Lower leg skin (tissue), 4 donors: ENCODE results near the gene TAF10. TPM values are rescaled to one million over a fixed set of nuclear protein-coding genes. Genes with fewer than 3 reads are reported as not detected.

Source experiments
- DNase-seq, 2 donors: peaks; one replicate each; pipeline ENCODE4 v3.0.0-alpha.2; 2019; ENCODE audit warnings: low spot score in 2 of 2
- H3K4me3 ChIP-seq: fragments of 200-600 bp; sonication (generic); 2 replicates; pipeline ENCODE4 v1.5.1; 2017; ENCODE audit warnings: mild to moderate bottlenecking, low read depth; ENCODE audit not compliant: poor library complexity, severe bottlenecking
- CTCF ChIP-seq, 3 donors: fragments of 450-650 bp; IDR thresholded peaks; one replicate each; pipeline ENCODE4 v1.5.1; 2016; ENCODE audit warnings: antibody characterized with exemption in 3 of 3, mild to moderate bottlenecking in 3 of 3, moderate library complexity in 2 of 3
- POLR2A ChIP-seq, 2 donors: fragments of 450-650 bp; IDR thresholded peaks; one replicate each; pipeline ENCODE4 v1.6.1; 2016 to 2017; ENCODE audit warnings: antibody characterized with exemption in 2 of 2, mild to moderate bottlenecking in 1 of 2, moderate library complexity in 1 of 2
- WGBS, 2 donors: methylation state at CpG; one replicate each; pipeline ENCODE4 v1.1.5; 2018; 5-methylcytosine and 5-hydroxymethylcytosine counted together
- intact Hi-C: fragments of 100-400 bp; cut with DNase I; formaldehyde crosslinking; loops from one replicate; pipeline ENCODE4 v1.15.0; 2023; ENCODE audit warnings: low total_unique reads
- total RNA-seq, 4 donors: library from RNA; depleted of rRNA; stranded (reverse); fragments of >200 nt; gene quantifications; one replicate each; pipeline ENCODE4 v1.1.0, GENCODE V29; 2016

The TAF10 gene
- total RNA-seq, 4 donors from 2014 or later: 41.1 to 105 (median 61.8) TPM

DNA sequence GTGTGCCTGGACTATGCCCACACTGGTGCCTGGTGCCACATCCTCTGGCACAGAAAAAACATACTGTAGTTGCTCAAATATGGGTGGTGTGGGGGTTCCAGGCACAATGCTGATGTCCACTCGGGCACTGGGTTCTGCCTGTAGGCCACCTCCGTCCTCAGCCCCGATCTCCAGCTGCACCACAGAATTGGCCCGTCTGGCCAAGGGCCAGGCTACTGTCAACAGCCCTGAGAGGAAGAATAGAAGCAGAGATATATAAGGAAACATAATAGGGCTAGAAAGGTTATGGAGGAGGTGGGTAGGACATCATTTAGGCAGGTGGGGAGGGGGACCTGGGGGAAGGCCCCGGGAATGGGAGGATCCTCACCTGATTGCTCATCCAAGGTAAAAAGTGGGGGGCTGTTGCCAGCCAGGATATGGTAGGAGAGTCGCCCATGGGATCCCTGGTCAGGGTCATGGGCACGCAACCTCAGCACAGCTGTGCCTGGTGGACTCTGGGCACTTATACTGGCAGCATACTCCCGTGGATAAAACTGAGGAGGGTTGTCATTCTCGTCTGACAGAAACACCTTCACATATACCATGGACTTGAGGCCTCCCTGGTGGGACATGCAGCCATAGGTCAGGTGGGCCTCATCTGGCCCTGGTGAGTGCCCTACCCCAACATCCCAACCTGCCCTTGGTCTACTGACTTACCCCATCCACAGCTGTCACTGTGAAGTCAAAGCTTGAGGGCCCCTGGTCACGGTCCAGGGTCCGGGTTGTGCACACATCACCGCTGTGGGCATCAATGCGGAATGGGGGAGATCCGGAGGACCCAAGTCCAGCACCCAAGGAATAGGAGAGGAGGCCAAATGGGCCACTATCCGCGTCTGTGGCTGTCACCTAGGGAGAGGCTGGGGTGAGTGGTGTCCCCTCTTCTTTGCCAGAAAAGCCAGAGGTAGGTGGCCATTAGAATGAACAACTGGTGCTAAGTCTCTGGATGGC lies 21.7 kb upstream of the TAF10 start:
- 91 to 94% methylated on average over 15 to 16 of the region's 16 CpGs for WGBS, 2 donors
- TF ChIP-seq CTCF (IDR thresholded peaks at IDR 0.05) (no peak), POLR2A (IDR thresholded peaks at IDR 0.05) (no peak)
- H3K4me3 ChIP-seq: no peak overlapping the region
- intact Hi-C loops: no loop called here
- peak in 1 of 2 donors; percentile 67 for DNase-seq

DNA sequence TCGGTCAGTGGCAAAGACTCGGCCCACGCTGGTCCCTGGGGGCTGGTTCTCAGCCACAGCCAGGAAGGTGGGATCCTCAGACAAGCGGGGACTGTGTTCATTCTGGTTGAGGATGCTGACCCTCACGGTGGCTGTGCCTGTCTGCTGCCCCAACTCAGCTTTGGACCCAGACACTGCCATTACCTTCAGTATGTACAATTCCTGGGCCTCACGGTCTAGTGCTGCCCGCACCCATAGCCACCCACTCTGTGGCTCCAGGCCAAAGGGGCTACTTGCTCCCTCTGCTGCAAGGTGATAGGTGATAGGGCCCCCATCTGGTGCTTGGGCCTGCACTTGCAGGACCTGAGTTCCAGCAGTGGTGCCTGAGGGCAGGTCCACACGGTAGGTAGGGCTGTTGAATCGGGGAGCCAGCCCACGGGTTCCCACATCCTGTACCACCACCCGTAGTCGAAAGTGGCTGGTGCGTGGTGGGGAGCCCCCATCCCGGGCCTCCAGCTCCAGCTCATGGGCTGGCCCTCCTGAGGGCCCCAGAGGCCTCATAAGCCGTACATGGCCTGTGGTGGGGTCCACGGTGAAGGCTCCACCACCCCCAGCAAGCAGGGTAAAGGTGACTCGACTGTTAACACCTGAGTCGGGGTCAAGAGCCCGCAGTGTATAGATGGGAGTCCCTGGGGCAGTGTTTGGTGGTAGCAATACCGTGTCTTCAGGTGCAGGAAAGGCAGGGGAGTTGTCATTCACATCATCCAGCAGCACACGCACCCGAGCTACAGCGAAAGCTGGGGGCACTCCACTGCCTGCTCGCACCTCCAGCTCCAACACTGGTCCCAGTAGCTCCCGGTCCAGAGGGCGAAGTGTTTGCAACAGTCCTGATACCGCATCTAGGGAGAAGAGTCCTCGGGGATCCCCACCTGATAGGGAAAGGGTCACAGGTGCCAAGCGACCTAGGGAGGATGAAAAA lies 20.4 kb upstream of the TAF10 start:
- intact Hi-C loops: no loop called here
- H3K4me3 ChIP-seq: no peak overlapping the region
- peak in 1 of 2 donors; percentile 75 for DNase-seq
- WGBS, 2 donors: 92 to 93% methylated on average over 27 to 28 of the region's 29 CpGs
- TF ChIP-seq POLR2A (IDR thresholded peaks at IDR 0.05): no peak
- no peak for TF ChIP-seq CTCF (IDR thresholded peaks at IDR 0.05)

GRCh38 chr11:6631361-6631890 lies 19.4 kb upstream of the TAF10 start:
- H3K4me3 ChIP-seq: no peak overlapping the region
- TF ChIP-seq CTCF (IDR thresholded peaks at IDR 0.05): no peak
- no peak for TF ChIP-seq POLR2A (IDR thresholded peaks at IDR 0.05)
- peak in 1 of 2 donors; percentile 81 for DNase-seq
- 92% methylated on average over 10 to 11 of the region's 11 CpGs for WGBS, 2 donors
- intact Hi-C loops: no loop called here

GRCh38 chr11:6630632-6631291 lies 18.7 kb upstream of the TAF10 start:
- intact Hi-C loops: no loop called here
- TF ChIP-seq CTCF (IDR thresholded peaks at IDR 0.05): no peak
- TF ChIP-seq POLR2A (IDR thresholded peaks at IDR 0.05): no peak

More at GRCh38 chr11:6630632-6631291, 18.7 kb upstream of the TAF10 start:
- peak in 1 of 2 donors; percentile 71 for DNase-seq
- no peak overlapping the region for H3K4me3 ChIP-seq
- WGBS, 2 donors: 57 to 64% methylated on average over 13 to 15 of the region's 28 CpGs
